ENCODE results near the gene CEACAM6. TPM values are rescaled to one million over a fixed set of nuclear protein-coding genes. Genes with fewer than 3 reads are reported as not detected.

Gene CEACAM6
- total and polyA plus RNA-seq, 2 experiments from 2014 or later, result not detected

- Histone ChIP-seq H3K79me2 (replicated peaks; ENCODE audit: insufficient read depth) (no peaks in the 10 kb centered on the region), H3K27ac (ENCODE audit: low read depth) (no peak overlapping the region), H3K9me2 (ENCODE audit: insufficient read depth) (no peaks in the 10 kb centered on the region), H4K20me1 (replicated peaks; ENCODE audit: insufficient read depth) (no peaks in the 10 kb centered on the region), H3K4me2 (no peak overlapping the region), H3K27me3 (ENCODE audit: insufficient read depth) (no peaks in the 10 kb centered on the region), H3K36me3 (ENCODE audit: insufficient read depth) (no peaks in the 10 kb centered on the region), H3K4me3 (no peak overlapping the region), H3F3A (replicated peaks; ENCODE audit: low read depth) (no peaks in the 10 kb centered on the region), H3K4me1 (ENCODE audit: insufficient read depth) (no peaks in the 10 kb centered on the region), H2AFZ (no peak overlapping the region)
- H3K27me3 Mint-ChIP-seq (ENCODE audit: insufficient read depth, low read depth, poor library complexity), result peaks cover 9% of the 10 kb centered on the region
- DNase-seq (ENCODE audit: low spot score), result no peak
- peaks cover 3% of the 10 kb centered on the region; the same call in 2 of the 3 replicates for H3K4me1 Mint-ChIP-seq
- ATAC-seq, result no peak
- H3K4me3 Mint-ChIP-seq, result no peak overlapping the region
- TF ChIP-seq ZNF331 (CRISPR knock-in tag; IDR thresholded peaks at IDR 0.05; ENCODE audit: low read depth) (no peak), CREB1 (CRISPR knock-in tag; IDR thresholded peaks at IDR 0.05; ENCODE audit: low read depth) (no peak), JUNB (IDR thresholded peaks at IDR 0.05; ENCODE audit: unreplicated experiment) (no peak), ZNF114 (CRISPR knock-in tag; IDR thresholded peaks at IDR 0.05) (no peak), EZH2 (IDR thresholded peaks at IDR 0.05; ENCODE audit: low read depth, unreplicated experiment) (no peak)
- TF ChIP-seq, protein P1, sequence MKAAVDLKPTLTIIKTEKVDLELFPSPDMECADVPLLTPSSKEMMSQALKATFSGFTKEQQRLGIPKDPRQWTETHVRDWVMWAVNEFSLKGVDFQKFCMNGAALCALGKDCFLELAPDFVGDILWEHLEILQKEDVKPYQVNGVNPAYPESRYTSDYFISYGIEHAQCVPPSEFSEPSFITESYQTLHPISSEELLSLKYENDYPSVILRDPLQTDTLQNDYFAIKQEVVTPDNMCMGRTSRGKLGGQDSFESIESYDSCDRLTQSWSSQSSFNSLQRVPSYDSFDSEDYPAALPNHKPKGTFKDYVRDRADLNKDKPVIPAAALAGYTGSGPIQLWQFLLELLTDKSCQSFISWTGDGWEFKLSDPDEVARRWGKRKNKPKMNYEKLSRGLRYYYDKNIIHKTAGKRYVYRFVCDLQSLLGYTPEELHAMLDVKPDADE (IDR thresholded peaks at IDR 0.05), result no peak
- H3K36me3 Mint-ChIP-seq (ENCODE audit: low read depth), result no peaks in the 10 kb centered on the region; the same call in 2 of the 3 replicates
- peaks cover 10% of the 10 kb centered on the region for H3K9me3 Mint-ChIP-seq
- H3K27ac Mint-ChIP-seq, result no peak overlapping the region
Measured at GRCh38 chr19:41801031-41801430, 45.7 kb downstream of the CEACAM6 start.

- Histone ChIP-seq H3K36me3 (ENCODE audit: insufficient read depth) (no peaks in the 10 kb centered on the region), H2AFZ (no peak overlapping the region; the same call in 1 of the 2 replicates), H3K4me3 (no peak overlapping the region), H4K20me1 (replicated peaks; ENCODE audit: insufficient read depth) (no peaks in the 10 kb centered on the region), H3K79me2 (replicated peaks; ENCODE audit: insufficient read depth) (no peaks in the 10 kb centered on the region), H3K4me1 (ENCODE audit: insufficient read depth) (no peaks in the 10 kb centered on the region), H3K9me2 (ENCODE audit: insufficient read depth) (no peaks in the 10 kb centered on the region), H3K27me3 (ENCODE audit: insufficient read depth) (no peaks in the 10 kb centered on the region), H3F3A (replicated peaks; ENCODE audit: low read depth) (no peaks in the 10 kb centered on the region), H3K4me2 (no peak overlapping the region), H3K27ac (ENCODE audit: low read depth) (no peak overlapping the region)
- no peak for DNase-seq (ENCODE audit: low spot score)
- Mint-ChIP-seq H3K4me1 (peaks cover 3% of the 10 kb centered on the region; the same call in 2 of the 3 replicates), H3K4me3 (no peak overlapping the region), H3K27me3 (ENCODE audit: insufficient read depth, low read depth, poor library complexity) (peaks cover 9% of the 10 kb centered on the region), H3K36me3 (ENCODE audit: low read depth) (no peaks in the 10 kb centered on the region; the same call in 2 of the 3 replicates), H3K27ac (no peak overlapping the region), H3K9me3 (peaks cover 10% of the 10 kb centered on the region)
- ATAC-seq, result no peak
- TF ChIP-seq JUNB (IDR thresholded peaks at IDR 0.05; ENCODE audit: unreplicated experiment) (no peak), CTCF (conservative IDR thresholded peaks at IDR 0.05; ENCODE audit: low read depth in 2 of 2) (no peak), NANOG (IDR thresholded peaks at IDR 0.05; ENCODE audit: borderline replicate concordance) (no peak), CREB1 (CRISPR knock-in tag; IDR thresholded peaks at IDR 0.05; ENCODE audit: low read depth) (no peak)
- TF ChIP-seq, protein P2, sequence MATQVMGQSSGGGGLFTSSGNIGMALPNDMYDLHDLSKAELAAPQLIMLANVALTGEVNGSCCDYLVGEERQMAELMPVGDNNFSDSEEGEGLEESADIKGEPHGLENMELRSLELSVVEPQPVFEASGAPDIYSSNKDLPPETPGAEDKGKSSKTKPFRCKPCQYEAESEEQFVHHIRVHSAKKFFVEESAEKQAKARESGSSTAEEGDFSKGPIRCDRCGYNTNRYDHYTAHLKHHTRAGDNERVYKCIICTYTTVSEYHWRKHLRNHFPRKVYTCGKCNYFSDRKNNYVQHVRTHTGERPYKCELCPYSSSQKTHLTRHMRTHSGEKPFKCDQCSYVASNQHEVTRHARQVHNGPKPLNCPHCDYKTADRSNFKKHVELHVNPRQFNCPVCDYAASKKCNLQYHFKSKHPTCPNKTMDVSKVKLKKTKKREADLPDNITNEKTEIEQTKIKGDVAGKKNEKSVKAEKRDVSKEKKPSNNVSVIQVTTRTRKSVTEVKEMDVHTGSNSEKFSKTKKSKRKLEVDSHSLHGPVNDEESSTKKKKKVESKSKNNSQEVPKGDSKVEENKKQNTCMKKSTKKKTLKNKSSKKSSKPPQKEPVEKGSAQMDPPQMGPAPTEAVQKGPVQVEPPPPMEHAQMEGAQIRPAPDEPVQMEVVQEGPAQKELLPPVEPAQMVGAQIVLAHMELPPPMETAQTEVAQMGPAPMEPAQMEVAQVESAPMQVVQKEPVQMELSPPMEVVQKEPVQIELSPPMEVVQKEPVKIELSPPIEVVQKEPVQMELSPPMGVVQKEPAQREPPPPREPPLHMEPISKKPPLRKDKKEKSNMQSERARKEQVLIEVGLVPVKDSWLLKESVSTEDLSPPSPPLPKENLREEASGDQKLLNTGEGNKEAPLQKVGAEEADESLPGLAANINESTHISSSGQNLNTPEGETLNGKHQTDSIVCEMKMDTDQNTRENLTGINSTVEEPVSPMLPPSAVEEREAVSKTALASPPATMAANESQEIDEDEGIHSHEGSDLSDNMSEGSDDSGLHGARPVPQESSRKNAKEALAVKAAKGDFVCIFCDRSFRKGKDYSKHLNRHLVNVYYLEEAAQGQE (IDR thresholded peaks at IDR 0.05; ENCODE audit: unreplicated experiment), result no peak
Measured at GRCh38 chr19:41801792-41802211, 46.5 kb downstream of the CEACAM6 start.

All from GM23338 (cell line).